Kidney (tissue), 14 donors: ENCODE data around the gene FAM193B. TPM values are rescaled to one million over a fixed set of nuclear protein-coding genes. Genes with fewer than 3 reads are reported as not detected.

Experiments used
- DNase-seq, 5 donors: peaks; one replicate each; pipeline ENCODE4 v3.0.0-alpha.2; 2013 to 2020
- FAIRE-seq: peaks from 2 replicates; lab custom pipeline; 2012; peaks lifted over from hg19 to GRCh38; lab: Jason Lieb, UNC
- H3K27ac ChIP-seq, 2 donors: one replicate each; pipeline ENCODE4 v1.7.0; 2013; ENCODE audit warnings: low read depth in 2 of 2, low read length in 2 of 2, inconsistent platforms in 1 of 2
- H3K27me3 ChIP-seq: one replicate; pipeline ENCODE4 v1.7.1; 2013; ENCODE audit warnings: low read length, inconsistent platforms; ENCODE audit not compliant: control insufficient read depth, insufficient read depth
- H3K36me3 ChIP-seq, 3 donors: one replicate each; pipeline versions ENCODE4 v1.7.0 to v1.7.1; 2013; ENCODE audit warnings: low read length in 3 of 3, control low read depth in 1 of 3, inconsistent platforms in 1 of 3; ENCODE audit not compliant: insufficient read depth in 3 of 3, control insufficient read depth in 2 of 3
- H3K4me1 ChIP-seq, 3 donors: one replicate each; pipeline versions ENCODE4 v1.7.0 to v1.7.1; 2013; ENCODE audit warnings: low read length in 3 of 3, inconsistent platforms in 1 of 3, low read depth in 1 of 3; ENCODE audit not compliant: control insufficient read depth in 2 of 3, insufficient read depth in 2 of 3
- H3K4me3 ChIP-seq, 3 donors: one replicate each; pipeline versions ENCODE4 v1.7.0 to v1.8.1; 2013; ENCODE audit warnings: low read length in 3 of 3, control low read depth in 1 of 3, inconsistent platforms in 1 of 3
- H3K9ac ChIP-seq, 3 donors: one replicate each; pipeline versions ENCODE4 v1.7.0 to v1.7.1; 2013; ENCODE audit warnings: low read length in 3 of 3, control low read depth in 1 of 3, inconsistent platforms in 1 of 3
- H3K9me3 ChIP-seq, 3 donors: one replicate each; pipeline versions ENCODE4 v1.7.0 to v1.7.1; 2013; ENCODE audit warnings: low read length in 3 of 3, control low read depth in 1 of 3, inconsistent platforms in 1 of 3; ENCODE audit not compliant: control insufficient read depth in 2 of 3, insufficient read depth in 1 of 3
- intact Hi-C: fragments of 100-400 bp; cut with DNase I; formaldehyde crosslinking; loops from one replicate; pipeline ENCODE4 v1.11.1; 2022
- polyA plus RNA-seq: library from polyadenylated mRNA; stranded (reverse); fragments of 350-450 nt; fragmentation: Illumina TruSeq; extraction: RNeasy Lipid Tissue Mini Kit (QIAGEN cat#74804); gene quantifications from one replicate; pipeline ENCODE4 v1.2.3, GENCODE V29; 2014; ENCODE audit warnings: low read depth, low replicate concordance; ENCODE audit not compliant: insufficient read depth
- total RNA-seq: library from RNA; stranded (reverse); fragmentation: NEBNext Ultra II Directional; extraction: Animal tissue kit (Norgen Biotek cat#: 25700); gene quantifications from one replicate; pipeline ENCODE4 v1.2.1, GENCODE V29; 2021
- TF ChIP-seq, protein P1 (sequence below): IDR thresholded peaks from 3 replicates; pipeline ENCODE4 v1.5.1; 2012; ENCODE audit warnings: mild to moderate bottlenecking, moderate library complexity, borderline replicate concordance; ENCODE audit not compliant: insufficient read depth; ENCODE audit errors: extremely low read depth
- donor health status: control.
- donor health status: control.
- donor health status: control.
- donor health status: control.
- donor health status: control.
- donor health status: DM: yes; HTN: yes; CAD: no.
- donor health status: Normal renal cell carcinoma (clear cell type).

The FAM193B gene
- total and polyA plus RNA-seq, 2 donors from 2014 or later, result 61.0 to 77.8 TPM

GRCh38 chr5:177596775-177597238 is 42.4 kb upstream of the FAM193B start:
- no peak for FAIRE-seq
- Histone ChIP-seq H3K9ac (no peak overlapping the region), H3K9me3 (no peaks in the 10 kb centered on the region), H3K27ac (no peak overlapping the region), H3K4me1 (peaks cover 0 to 14% (median 12%) of the 10 kb centered on the region in 3 donors), H3K27me3 (no peaks in the 10 kb centered on the region), H3K36me3 (peaks cover 2 to 33% (median 24%) of the 10 kb centered on the region in 3 donors), H3K4me3 (no peak overlapping the region)
- no peak for DNase-seq
- intact Hi-C loops, result no loop called here
- TF ChIP-seq, protein P1, sequence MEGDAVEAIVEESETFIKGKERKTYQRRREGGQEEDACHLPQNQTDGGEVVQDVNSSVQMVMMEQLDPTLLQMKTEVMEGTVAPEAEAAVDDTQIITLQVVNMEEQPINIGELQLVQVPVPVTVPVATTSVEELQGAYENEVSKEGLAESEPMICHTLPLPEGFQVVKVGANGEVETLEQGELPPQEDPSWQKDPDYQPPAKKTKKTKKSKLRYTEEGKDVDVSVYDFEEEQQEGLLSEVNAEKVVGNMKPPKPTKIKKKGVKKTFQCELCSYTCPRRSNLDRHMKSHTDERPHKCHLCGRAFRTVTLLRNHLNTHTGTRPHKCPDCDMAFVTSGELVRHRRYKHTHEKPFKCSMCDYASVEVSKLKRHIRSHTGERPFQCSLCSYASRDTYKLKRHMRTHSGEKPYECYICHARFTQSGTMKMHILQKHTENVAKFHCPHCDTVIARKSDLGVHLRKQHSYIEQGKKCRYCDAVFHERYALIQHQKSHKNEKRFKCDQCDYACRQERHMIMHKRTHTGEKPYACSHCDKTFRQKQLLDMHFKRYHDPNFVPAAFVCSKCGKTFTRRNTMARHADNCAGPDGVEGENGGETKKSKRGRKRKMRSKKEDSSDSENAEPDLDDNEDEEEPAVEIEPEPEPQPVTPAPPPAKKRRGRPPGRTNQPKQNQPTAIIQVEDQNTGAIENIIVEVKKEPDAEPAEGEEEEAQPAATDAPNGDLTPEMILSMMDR, result no peak

GRCh38 chr5:177595991-177596774 is 41.8 kb upstream of the FAM193B start:
- no peak overlapping the region for H3K9ac ChIP-seq
- H3K27ac ChIP-seq, result no peak overlapping the region
- H3K27me3 ChIP-seq, result no peaks in the 10 kb centered on the region
- intact Hi-C loops, result no loop called here
- no peak for FAIRE-seq
- DNase-seq, result no peak
- TF ChIP-seq, protein P1, result no peak
- no peaks in the 10 kb centered on the region for H3K9me3 ChIP-seq
- no peak overlapping the region for H3K4me3 ChIP-seq
- H3K36me3 ChIP-seq, result peaks cover 2 to 33% (median 24%) of the 10 kb centered on the region in 3 donors
- peaks cover 0 to 11% (median 11%) of the 10 kb centered on the region in 3 donors for H3K4me1 ChIP-seq

DNA sequence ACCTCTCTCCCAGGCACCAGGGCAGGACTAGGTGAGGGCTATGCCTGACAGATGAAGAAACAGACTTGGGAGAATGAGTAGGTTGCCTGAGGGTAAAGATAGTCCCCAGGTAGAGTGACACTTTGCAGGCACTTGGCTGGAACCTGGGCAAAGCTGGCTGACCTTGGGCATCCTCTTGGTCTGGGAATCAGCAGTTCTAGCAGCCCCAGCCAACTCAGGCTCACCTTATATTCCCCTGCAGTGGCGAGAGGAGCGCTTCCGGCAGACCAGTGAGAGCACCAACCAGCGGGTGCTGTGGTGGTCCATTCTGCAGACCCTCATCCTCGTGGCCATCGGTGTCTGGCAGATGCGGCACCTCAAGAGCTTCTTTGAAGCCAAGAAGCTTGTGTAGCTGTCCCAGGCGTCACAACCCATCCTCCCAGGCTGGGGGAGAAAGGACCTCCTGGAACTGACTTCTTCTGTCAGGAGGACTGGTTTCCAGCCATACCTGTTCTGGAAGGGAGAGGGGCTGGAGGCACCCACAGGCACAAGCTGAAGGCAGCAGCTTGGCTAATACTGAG is 40.7 kb upstream of the FAM193B start:
- no peak overlapping the region for H3K9ac ChIP-seq
- intact Hi-C loops, result no loop called here
- no peak for FAIRE-seq
- TF ChIP-seq, protein P1, result no peak
- H3K4me3 ChIP-seq, result no peak overlapping the region
- no peak for DNase-seq
- H3K9me3 ChIP-seq, result no peaks in the 10 kb centered on the region
- H3K27me3 ChIP-seq, result no peaks in the 10 kb centered on the region
- peaks cover 2 to 33% (median 24%) of the 10 kb centered on the region in 3 donors for H3K36me3 ChIP-seq
- no peak overlapping the region for H3K27ac ChIP-seq
- H3K4me1 ChIP-seq, result peaks cover 0 to 6% (median 3%) of the 10 kb centered on the region in 3 donors
